GM23338 (cell line): ENCODE measurements around the gene RAB3GAP1. TPM values are rescaled to one million over a fixed set of nuclear protein-coding genes. Genes with fewer than 3 reads are reported as not detected.

ENCODE experiments used
- ATAC-seq: fragments of 200-7000 bp; cut with Tn5 transposase; 3 replicates; pipeline ENCODE4 v1.9.1; 2020
- DNase-seq: peaks from one replicate; pipeline ENCODE4 v3.0.0-alpha.2; 2015; ENCODE audit warnings: low spot score
- H2AFZ ChIP-seq: fragments of 200-600 bp; sonication (generic); 2 replicates; pipeline ENCODE4 v1.8.0; 2016; ENCODE audit warnings: antibody characterized with exemption, mild to moderate bottlenecking, moderate library complexity
- H3F3A ChIP-seq: fragments of 200-600 bp; sonication (generic); replicated peaks from 2 replicates; pipeline ENCODE4 v1.8.0; 2017; ENCODE audit warnings: antibody characterized with exemption, mixed run types, low read depth
- H3K27ac ChIP-seq: fragments of 200-600 bp; sonication (generic); 2 replicates; pipeline ENCODE4 v1.6.1; 2016; ENCODE audit warnings: low read depth
- H3K27me3 ChIP-seq: fragments of 200-600 bp; sonication (generic); 2 replicates; pipeline ENCODE4 v1.8.0; 2016; ENCODE audit warnings: mild to moderate bottlenecking, mixed run types, moderate library complexity; ENCODE audit not compliant: insufficient read depth
- H3K36me3 ChIP-seq: fragments of 200-600 bp; sonication (generic); 2 replicates; pipeline ENCODE4 v1.8.0; 2016; ENCODE audit warnings: mild to moderate bottlenecking; ENCODE audit not compliant: insufficient read depth
- H3K4me1 ChIP-seq: fragments of 200-600 bp; sonication (generic); 2 replicates; pipeline ENCODE4 v1.8.0; 2016; ENCODE audit warnings: mild to moderate bottlenecking, moderate library complexity; ENCODE audit not compliant: insufficient read depth
- H3K4me2 ChIP-seq: fragments of 200-600 bp; sonication (generic); 2 replicates; pipeline ENCODE4 v1.7.1; 2017; ENCODE audit warnings: mixed run types
- H3K4me3 ChIP-seq: fragments of 200-600 bp; sonication (generic); 2 replicates; pipeline ENCODE4 v1.6.1; 2016; ENCODE audit warnings: mixed run types
- H3K79me2 ChIP-seq: fragments of 200-600 bp; sonication (generic); replicated peaks from 2 replicates; pipeline ENCODE4 v1.8.0; 2017; ENCODE audit warnings: mild to moderate bottlenecking; ENCODE audit not compliant: insufficient read depth
- H3K9me2 ChIP-seq: fragments of 200-600 bp; sonication (generic); 2 replicates; pipeline ENCODE4 v1.8.0; 2017; ENCODE audit not compliant: insufficient read depth
- H4K20me1 ChIP-seq: fragments of 200-600 bp; sonication (generic); replicated peaks from 2 replicates; pipeline ENCODE4 v1.8.0; 2017; ENCODE audit warnings: mild to moderate bottlenecking; ENCODE audit not compliant: insufficient read depth
- H3K27ac Mint-ChIP-seq: 2 replicates; pipeline ENCODE4 v1.8.0; 2020; ENCODE audit warnings: inconsistent platforms, mild to moderate bottlenecking, moderate library complexity, mixed read lengths
- H3K27me3 Mint-ChIP-seq: 3 replicates; pipeline ENCODE4 v1.8.0; 2022; ENCODE audit warnings: low read depth, mild to moderate bottlenecking, moderate library complexity, mixed read lengths, inconsistent platforms; ENCODE audit not compliant: insufficient read depth, poor library complexity
- H3K36me3 Mint-ChIP-seq: 3 replicates; pipeline ENCODE4 v1.8.0; 2021; ENCODE audit warnings: low read depth, mild to moderate bottlenecking, inconsistent platforms, moderate library complexity, mixed read lengths
- H3K4me1 Mint-ChIP-seq: 3 replicates; pipeline ENCODE4 v1.8.0; 2020; ENCODE audit warnings: mild to moderate bottlenecking, inconsistent platforms, mixed read lengths
- H3K4me3 Mint-ChIP-seq: 3 replicates; pipeline ENCODE4 v1.8.0; 2021; ENCODE audit warnings: moderate library complexity, mild to moderate bottlenecking, inconsistent platforms, mixed read lengths
- H3K9me3 Mint-ChIP-seq: 3 replicates; pipeline ENCODE4 v1.8.0; 2020; ENCODE audit warnings: moderate library complexity, mild to moderate bottlenecking, inconsistent platforms, mixed read lengths
- CREB1 ChIP-seq: fragments of 250-450 bp; sonication (Bioruptor Pico); IDR thresholded peaks from 2 replicates; pipeline ENCODE4 v1.5.0; 2020; ENCODE audit warnings: low read depth, mild to moderate bottlenecking, moderate library complexity
- CTCF ChIP-seq, 2 experiments: fragments of 200-600 bp in 1 of 2; sonication (generic) in 1 of 2; conservative IDR thresholded peaks; 2 replicates each; pipeline versions ENCODE4 v1.5.1 to v1.6.1; 2016 to 2017; ENCODE audit warnings: antibody characterized with exemption in 2 of 2, low read depth in 2 of 2, mild to moderate bottlenecking in 2 of 2, moderate library complexity in 1 of 2
- ETS1 ChIP-seq: IDR thresholded peaks from 2 replicates; pipeline ENCODE4 v1.6.1; 2016; ENCODE audit warnings: antibody characterized with exemption
- EZH2 ChIP-seq: fragments of 200-600 bp; sonication (generic); IDR thresholded peaks from one replicate; pipeline ENCODE4 v1.8.0; 2017; ENCODE audit warnings: antibody characterized with exemption, mild to moderate bottlenecking, low read depth; ENCODE audit not compliant: unreplicated experiment
- EZH2phosphoT487 ChIP-seq: fragments of 200-600 bp; sonication (generic); IDR thresholded peaks from one replicate; pipeline ENCODE4 v1.8.1; 2018; ENCODE audit warnings: antibody characterized with exemption; ENCODE audit not compliant: unreplicated experiment
- JUNB ChIP-seq: IDR thresholded peaks from one replicate; pipeline ENCODE4 v1.6.1; 2016; ENCODE audit warnings: antibody characterized with exemption; ENCODE audit not compliant: unreplicated experiment
- NANOG ChIP-seq: IDR thresholded peaks from 2 replicates; pipeline ENCODE4 v1.6.1; 2016; ENCODE audit warnings: antibody characterized with exemption, borderline replicate concordance
- POLR2AphosphoS5 ChIP-seq: IDR thresholded peaks from 2 replicates; pipeline ENCODE4 v1.6.1; 2016; ENCODE audit warnings: antibody characterized with exemption, low read depth
- STAT1 ChIP-seq: IDR thresholded peaks from one replicate; pipeline ENCODE4 v1.6.1; 2016; ENCODE audit warnings: antibody characterized with exemption; ENCODE audit not compliant: unreplicated experiment
- ZNF114 ChIP-seq: fragments of 250-450 bp; sonication (Bioruptor Pico); IDR thresholded peaks from 2 replicates; pipeline ENCODE4 v1.5.0; 2020; ENCODE audit warnings: mild to moderate bottlenecking, moderate library complexity
- ZNF331 ChIP-seq: fragments of 250-450 bp; sonication (Bioruptor Pico); IDR thresholded peaks from 2 replicates; pipeline ENCODE4 v1.5.0; 2020; ENCODE audit warnings: low read depth, mild to moderate bottlenecking, moderate library complexity
- polyA plus RNA-seq: library from polyadenylated mRNA; unstranded; fragments of >200 nt; fragmentation: Nextera tagmentation; extraction: Ambion mirVana; gene quantifications from 2 replicates; pipeline ENCODE4 v1.2.1, GENCODE V29; 2016
- total RNA-seq: library from RNA; depleted of rRNA; stranded (reverse); fragments of >200 nt; shearing (Covaris generic); gene quantifications from 2 replicates; pipeline ENCODE4 v1.2.3, GENCODE V29; 2014
- TF ChIP-seq, protein P1 (sequence below): fragments of 250-450 bp; sonication (Bioruptor Pico); IDR thresholded peaks from 2 replicates; pipeline ENCODE4 v1.5.0; 2020; ENCODE audit warnings: mild to moderate bottlenecking, moderate library complexity
- TF ChIP-seq, protein P2 (sequence below): IDR thresholded peaks from one replicate; pipeline ENCODE4 v1.6.1; 2018; ENCODE audit warnings: antibody characterized with exemption; ENCODE audit not compliant: unreplicated experiment

Gene RAB3GAP1
- total and polyA plus RNA-seq, 2 experiments from 2014 or later: 22.5 to 40.4 TPM

GRCh38 chr2:135202751-135203150 lies 150.7 kb downstream of the RAB3GAP1 start:
- Histone ChIP-seq H3K79me2 (no peaks in the 10 kb centered on the region), H4K20me1 (no peaks in the 10 kb centered on the region), H3K27me3 (no peaks in the 10 kb centered on the region), H3K36me3 (no peaks in the 10 kb centered on the region), H3K4me3 (no peak overlapping the region), H3K4me2 (no peak overlapping the region), H3K9me2 (no peaks in the 10 kb centered on the region), H3K27ac (no peak overlapping the region), H3F3A (no peaks in the 10 kb centered on the region), H3K4me1 (no peaks in the 10 kb centered on the region), H2AFZ (no peak overlapping the region)
- no peak overlapping the region for H3K4me3 Mint-ChIP-seq
- TF ChIP-seq ETS1: no peak
- TF ChIP-seq JUNB: no peak
- no peak for TF ChIP-seq ZNF114 (CRISPR knock-in tag)
- no peak for TF ChIP-seq CREB1 (CRISPR knock-in tag)
- TF ChIP-seq, protein P1, sequence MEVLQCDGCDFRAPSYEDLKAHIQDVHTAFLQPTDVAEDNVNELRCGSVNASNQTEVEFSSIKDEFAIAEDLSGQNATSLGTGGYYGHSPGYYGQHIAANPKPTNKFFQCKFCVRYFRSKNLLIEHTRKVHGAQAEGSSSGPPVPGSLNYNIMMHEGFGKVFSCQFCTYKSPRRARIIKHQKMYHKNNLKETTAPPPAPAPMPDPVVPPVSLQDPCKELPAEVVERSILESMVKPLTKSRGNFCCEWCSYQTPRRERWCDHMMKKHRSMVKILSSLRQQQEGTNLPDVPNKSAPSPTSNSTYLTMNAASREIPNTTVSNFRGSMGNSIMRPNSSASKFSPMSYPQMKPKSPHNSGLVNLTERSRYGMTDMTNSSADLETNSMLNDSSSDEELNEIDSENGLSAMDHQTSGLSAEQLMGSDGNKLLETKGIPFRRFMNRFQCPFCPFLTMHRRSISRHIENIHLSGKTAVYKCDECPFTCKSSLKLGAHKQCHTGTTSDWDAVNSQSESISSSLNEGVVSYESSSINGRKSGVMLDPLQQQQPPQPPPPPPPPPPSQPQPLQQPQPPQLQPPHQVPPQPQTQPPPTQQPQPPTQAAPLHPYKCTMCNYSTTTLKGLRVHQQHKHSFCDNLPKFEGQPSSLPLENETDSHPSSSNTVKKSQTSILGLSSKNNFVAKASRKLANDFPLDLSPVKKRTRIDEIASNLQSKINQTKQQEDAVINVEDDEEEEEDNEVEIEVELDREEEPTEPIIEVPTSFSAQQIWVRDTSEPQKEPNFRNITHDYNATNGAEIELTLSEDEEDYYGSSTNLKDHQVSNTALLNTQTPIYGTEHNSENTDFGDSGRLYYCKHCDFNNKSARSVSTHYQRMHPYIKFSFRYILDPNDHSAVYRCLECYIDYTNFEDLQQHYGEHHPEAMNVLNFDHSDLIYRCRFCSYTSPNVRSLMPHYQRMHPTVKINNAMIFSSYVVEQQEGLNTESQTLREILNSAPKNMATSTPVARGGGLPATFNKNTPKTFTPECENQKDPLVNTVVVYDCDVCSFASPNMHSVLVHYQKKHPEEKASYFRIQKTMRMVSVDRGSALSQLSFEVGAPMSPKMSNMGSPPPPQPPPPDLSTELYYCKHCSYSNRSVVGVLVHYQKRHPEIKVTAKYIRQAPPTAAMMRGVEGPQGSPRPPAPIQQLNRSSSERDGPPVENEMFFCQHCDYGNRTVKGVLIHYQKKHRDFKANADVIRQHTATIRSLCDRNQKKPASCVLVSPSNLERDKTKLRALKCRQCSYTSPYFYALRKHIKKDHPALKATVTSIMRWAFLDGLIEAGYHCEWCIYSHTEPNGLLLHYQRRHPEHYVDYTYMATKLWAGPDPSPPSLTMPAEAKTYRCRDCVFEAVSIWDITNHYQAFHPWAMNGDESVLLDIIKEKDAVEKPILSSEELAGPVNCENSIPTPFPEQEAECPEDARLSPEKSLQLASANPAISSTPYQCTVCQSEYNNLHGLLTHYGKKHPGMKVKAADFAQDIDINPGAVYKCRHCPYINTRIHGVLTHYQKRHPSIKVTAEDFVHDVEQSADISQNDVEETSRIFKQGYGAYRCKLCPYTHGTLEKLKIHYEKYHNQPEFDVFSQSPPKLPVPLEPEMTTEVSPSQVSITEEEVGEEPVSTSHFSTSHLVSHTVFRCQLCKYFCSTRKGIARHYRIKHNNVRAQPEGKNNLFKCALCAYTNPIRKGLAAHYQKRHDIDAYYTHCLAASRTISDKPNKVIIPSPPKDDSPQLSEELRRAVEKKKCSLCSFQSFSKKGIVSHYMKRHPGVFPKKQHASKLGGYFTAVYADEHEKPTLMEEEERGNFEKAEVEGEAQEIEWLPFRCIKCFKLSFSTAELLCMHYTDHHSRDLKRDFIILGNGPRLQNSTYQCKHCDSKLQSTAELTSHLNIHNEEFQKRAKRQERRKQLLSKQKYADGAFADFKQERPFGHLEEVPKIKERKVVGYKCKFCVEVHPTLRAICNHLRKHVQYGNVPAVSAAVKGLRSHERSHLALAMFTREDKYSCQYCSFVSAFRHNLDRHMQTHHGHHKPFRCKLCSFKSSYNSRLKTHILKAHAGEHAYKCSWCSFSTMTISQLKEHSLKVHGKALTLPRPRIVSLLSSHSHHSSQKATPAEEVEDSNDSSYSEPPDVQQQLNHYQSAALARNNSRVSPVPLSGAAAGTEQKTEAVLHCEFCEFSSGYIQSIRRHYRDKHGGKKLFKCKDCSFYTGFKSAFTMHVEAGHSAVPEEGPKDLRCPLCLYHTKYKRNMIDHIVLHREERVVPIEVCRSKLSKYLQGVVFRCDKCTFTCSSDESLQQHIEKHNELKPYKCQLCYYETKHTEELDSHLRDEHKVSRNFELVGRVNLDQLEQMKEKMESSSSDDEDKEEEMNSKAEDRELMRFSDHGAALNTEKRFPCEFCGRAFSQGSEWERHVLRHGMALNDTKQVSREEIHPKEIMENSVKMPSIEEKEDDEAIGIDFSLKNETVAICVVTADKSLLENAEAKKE (CRISPR knock-in tag): no peak
- TF ChIP-seq ZNF331: no peak
- TF ChIP-seq, protein P2, sequence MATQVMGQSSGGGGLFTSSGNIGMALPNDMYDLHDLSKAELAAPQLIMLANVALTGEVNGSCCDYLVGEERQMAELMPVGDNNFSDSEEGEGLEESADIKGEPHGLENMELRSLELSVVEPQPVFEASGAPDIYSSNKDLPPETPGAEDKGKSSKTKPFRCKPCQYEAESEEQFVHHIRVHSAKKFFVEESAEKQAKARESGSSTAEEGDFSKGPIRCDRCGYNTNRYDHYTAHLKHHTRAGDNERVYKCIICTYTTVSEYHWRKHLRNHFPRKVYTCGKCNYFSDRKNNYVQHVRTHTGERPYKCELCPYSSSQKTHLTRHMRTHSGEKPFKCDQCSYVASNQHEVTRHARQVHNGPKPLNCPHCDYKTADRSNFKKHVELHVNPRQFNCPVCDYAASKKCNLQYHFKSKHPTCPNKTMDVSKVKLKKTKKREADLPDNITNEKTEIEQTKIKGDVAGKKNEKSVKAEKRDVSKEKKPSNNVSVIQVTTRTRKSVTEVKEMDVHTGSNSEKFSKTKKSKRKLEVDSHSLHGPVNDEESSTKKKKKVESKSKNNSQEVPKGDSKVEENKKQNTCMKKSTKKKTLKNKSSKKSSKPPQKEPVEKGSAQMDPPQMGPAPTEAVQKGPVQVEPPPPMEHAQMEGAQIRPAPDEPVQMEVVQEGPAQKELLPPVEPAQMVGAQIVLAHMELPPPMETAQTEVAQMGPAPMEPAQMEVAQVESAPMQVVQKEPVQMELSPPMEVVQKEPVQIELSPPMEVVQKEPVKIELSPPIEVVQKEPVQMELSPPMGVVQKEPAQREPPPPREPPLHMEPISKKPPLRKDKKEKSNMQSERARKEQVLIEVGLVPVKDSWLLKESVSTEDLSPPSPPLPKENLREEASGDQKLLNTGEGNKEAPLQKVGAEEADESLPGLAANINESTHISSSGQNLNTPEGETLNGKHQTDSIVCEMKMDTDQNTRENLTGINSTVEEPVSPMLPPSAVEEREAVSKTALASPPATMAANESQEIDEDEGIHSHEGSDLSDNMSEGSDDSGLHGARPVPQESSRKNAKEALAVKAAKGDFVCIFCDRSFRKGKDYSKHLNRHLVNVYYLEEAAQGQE: no peak
- no peak for TF ChIP-seq NANOG
- TF ChIP-seq STAT1: no peak
- no peak for TF ChIP-seq EZH2
- no peak for TF ChIP-seq EZH2phosphoT487
- no peak for TF ChIP-seq POLR2AphosphoS5
- no peak for TF ChIP-seq CTCF (conservative IDR thresholded peaks at IDR 0.05; ENCODE audit: low read depth in 2 of 2)
- H3K9me3 Mint-ChIP-seq: no peaks in the 10 kb centered on the region
- H3K27ac Mint-ChIP-seq: no peak overlapping the region
- H3K36me3 Mint-ChIP-seq: no peaks in the 10 kb centered on the region
- ATAC-seq (no peak), DNase-seq (no peak)
- no peaks in the 10 kb centered on the region for H3K4me1 Mint-ChIP-seq
- no peaks in the 10 kb centered on the region for H3K27me3 Mint-ChIP-seq
